Central memory CD8-positive, alpha-beta T cell (primary cell): ENCODE results near the gene EEFSEC.
"Not testable (repeated sequence)": the region's sequence is repeated elsewhere in the genome, so short reads cannot be mapped to it uniquely, and the experiment has no call there.

Source experiments
- ATAC-seq: fragments of 150-1000 bp; cut with Tn5 transposase; replicated peaks from 2 replicates; pipeline ENCODE4 v1.10.0; 2022; ENCODE audit warnings: mild to moderate bottlenecking, moderate FRiP score, moderate number of reproducible peaks; ENCODE audit not compliant: poor library complexity, severe bottlenecking; ENCODE audit errors: extremely low read depth
- DNase-seq, 2 donors: peaks; one replicate each; pipeline ENCODE4 v3.0.0; 2021; ENCODE audit warnings: low spot score in 2 of 2
- H3K27ac Mint-ChIP-seq: one replicate; pipeline ENCODE4 v1.8.0; 2022; ENCODE audit warnings: low read depth, mild to moderate bottlenecking, moderate library complexity, mixed read lengths
- H3K27me3 Mint-ChIP-seq: one replicate; pipeline ENCODE4 v1.8.0; 2022; ENCODE audit warnings: mixed read lengths
- H3K36me3 Mint-ChIP-seq: one replicate; pipeline ENCODE4 v1.8.0; 2022; ENCODE audit warnings: mild to moderate bottlenecking, moderate library complexity, mixed read lengths; ENCODE audit not compliant: insufficient read depth
- H3K4me1 Mint-ChIP-seq: one replicate; pipeline ENCODE4 v1.8.0; 2022; ENCODE audit warnings: mixed read lengths
- H3K4me3 Mint-ChIP-seq: one replicate; pipeline ENCODE4 v1.8.0; 2022; ENCODE audit warnings: mild to moderate bottlenecking, moderate library complexity, mixed read lengths
- H3K9me3 Mint-ChIP-seq: one replicate; pipeline ENCODE4 v1.8.0; 2022; ENCODE audit warnings: mixed read lengths

The EEFSEC gene

DNA sequence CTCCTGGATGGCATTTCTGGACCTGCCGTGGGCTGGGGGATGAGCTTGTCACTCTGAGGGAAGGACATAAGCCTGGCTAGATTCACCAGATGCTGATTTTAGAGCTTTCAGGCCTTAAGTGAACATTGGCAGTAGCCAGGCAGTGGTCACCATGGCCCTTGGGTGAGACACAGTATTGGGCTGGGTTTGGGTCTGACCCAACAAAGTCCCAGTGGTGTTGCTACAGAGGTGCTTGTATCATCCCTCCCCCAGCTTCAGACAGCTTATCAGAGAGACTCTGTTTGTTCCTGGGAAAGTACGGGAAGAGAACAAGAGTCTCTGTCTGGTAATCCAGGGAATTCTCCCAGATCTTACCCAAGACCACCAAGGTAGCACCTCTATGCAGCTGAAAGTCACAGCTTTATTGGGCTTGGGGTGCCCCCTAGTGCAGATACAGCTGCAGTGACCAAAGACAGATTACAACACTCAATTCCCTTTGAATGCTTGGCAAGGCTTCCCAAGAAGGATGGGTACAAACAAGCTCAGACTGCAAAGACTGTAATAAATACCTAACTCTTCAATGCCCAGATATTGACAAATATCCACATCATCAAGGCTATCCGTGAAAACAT lies 19.9 kb upstream of the EEFSEC start:
- peak; percentile 27 to 30 for DNase-seq
- H3K4me1 Mint-ChIP-seq, result no peaks in the 10 kb centered on the region
- peak; percentile 60 for ATAC-seq
- no peaks in the 10 kb centered on the region for H3K9me3 Mint-ChIP-seq
- H3K27me3 Mint-ChIP-seq, result peaks cover 9% of the 10 kb centered on the region
- H3K4me3 Mint-ChIP-seq, result no peak overlapping the region
- peaks cover 5% of the 10 kb centered on the region for H3K36me3 Mint-ChIP-seq
- H3K27ac Mint-ChIP-seq, result peak overlapping the region; percentile 62

DNA sequence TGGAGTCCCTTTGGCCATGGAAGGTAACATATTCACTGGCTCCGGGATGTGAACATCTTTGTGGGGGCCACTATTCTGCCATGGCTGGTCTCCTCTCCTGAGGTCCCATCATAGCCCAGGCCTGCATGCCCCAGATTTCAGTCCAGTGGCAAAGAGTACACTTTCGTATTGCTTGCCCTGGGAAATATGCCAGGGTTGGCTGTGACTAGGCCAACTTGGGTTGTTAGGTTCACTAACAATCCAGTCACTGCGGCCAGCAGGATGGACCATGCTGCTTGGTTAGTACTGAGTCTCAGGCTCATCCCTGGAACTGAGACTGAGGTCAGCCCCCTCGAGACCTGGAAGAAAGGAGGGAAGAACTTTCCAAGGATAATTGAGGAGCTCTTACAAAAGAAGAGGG lies 9.8 kb upstream of the EEFSEC start:
- Mint-ChIP-seq H3K4me3 (no peak overlapping the region), H3K27me3 (no peaks in the 10 kb centered on the region), H3K27ac (no peak overlapping the region), H3K4me1 (no peaks in the 10 kb centered on the region), H3K36me3 (peaks cover 1% of the 10 kb centered on the region), H3K9me3 (no peaks in the 10 kb centered on the region)
- DNase-seq (no peak), ATAC-seq (no peak)

DNA sequence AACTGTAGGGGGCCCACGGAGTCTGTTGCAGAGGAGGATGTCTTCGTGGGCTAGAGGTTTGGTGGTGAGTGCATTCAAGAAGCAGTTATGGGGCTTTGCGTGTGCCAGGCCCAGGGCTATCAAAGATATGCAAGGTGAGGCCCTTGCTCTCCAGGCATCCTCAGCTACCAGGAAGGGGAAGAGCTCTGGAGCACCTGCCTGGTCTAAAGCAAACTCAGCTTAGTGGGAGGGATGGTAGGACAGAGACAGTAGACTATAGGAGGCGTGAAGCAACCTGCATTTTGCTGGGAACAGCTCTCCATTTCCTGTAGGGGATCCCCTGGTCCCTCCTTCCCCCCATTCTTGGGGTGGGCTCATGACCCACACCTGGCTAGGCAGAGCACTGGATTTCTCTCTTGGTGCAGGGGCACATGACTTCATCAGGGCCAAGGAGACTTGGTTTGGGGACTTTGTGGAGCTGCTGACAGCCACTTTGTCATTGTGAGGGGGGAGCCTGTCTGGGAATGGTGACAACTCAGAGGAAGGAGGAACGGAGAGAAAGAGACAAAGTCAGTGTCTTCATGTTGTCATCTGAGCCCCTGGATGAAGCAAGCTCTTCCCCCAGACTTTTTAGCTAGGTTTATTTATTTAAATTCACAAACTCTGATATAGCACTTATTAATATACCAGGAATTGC lies 8.6 kb upstream of the EEFSEC start:
- Mint-ChIP-seq H3K4me3 (no peak overlapping the region), H3K9me3 (no peaks in the 10 kb centered on the region), H3K27me3 (no peaks in the 10 kb centered on the region), H3K4me1 (no peaks in the 10 kb centered on the region), H3K36me3 (peaks cover 1% of the 10 kb centered on the region), H3K27ac (no peak overlapping the region)
- no peak for DNase-seq
- ATAC-seq, result no peak

DNA sequence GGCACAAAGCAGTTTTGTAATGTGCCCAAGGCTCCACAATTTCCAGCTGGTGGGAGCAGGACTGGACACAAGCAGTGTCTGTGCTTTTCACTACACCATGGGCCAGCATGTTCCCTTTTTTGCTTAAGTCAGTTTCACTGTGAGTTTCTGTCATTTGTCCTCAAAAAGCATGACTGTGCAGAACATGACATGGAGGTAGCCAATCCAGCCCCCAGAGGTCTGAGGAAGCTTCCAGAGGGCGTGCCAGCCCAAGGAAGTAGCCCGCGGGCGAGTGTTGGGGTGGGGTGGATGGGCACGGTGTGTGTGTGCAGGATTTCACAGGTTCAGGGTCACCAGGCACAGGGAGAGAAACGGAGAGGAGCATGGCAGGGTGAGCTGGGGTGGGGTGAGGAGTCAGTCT lies 8.0 kb upstream of the EEFSEC start:
- Mint-ChIP-seq H3K9me3 (no peaks in the 10 kb centered on the region), H3K27ac (no peak overlapping the region), H3K4me1 (no peaks in the 10 kb centered on the region), H3K27me3 (no peaks in the 10 kb centered on the region), H3K36me3 (peaks cover 1% of the 10 kb centered on the region), H3K4me3 (no peak overlapping the region)
- ATAC-seq, result no peak
- no peak for DNase-seq

DNA sequence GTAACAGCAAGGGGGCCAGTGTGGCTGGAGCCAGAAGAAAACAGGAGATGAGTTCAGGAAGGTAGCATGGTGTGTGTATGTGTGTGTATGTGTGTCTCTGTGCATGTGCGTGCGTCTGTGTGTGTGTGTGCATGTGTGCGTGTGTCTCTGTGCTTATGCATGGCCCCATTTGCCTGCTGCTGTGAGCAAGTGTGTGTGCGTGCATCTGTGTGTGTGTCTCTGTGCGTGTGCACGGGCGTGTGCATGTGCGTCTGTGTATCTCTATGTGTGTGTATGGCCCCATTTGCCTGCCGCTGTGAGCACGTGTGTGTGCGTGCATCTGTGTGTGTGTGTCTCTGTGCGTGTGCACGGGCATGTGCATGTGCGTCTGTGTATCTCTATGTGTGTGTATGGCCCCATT lies 7.1 kb upstream of the EEFSEC start:
- no peaks in the 10 kb centered on the region for H3K9me3 Mint-ChIP-seq
- H3K4me1 Mint-ChIP-seq, result no peaks in the 10 kb centered on the region
- H3K27me3 Mint-ChIP-seq, result no peaks in the 10 kb centered on the region
- DNase-seq (no peak), ATAC-seq (no peak)
- no peak overlapping the region for H3K4me3 Mint-ChIP-seq
- H3K36me3 Mint-ChIP-seq, result peaks cover 1% of the 10 kb centered on the region
- H3K27ac Mint-ChIP-seq, result no peak overlapping the region

DNA sequence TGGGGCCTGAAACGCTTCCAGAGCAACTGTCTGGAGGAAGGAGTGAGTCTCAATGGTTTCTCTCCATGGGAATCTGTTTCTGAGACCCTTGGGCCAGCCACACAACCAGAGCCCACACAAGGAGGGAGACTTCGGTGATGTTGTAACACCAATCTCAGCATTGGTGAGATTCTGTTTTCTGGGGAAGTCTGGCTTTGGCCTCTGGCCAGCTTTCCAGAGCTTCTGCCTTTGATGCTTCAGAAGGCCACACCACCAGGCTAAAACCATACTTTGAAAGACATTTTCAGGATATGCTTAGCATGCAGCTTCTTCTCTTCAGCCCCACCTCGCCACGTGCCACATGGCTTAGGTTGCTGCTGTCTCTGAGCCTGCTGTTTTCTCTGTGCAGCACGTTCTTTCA lies 3.6 kb upstream of the EEFSEC start:
- DNase-seq (no peak), ATAC-seq (no peak)
- H3K4me3 Mint-ChIP-seq, result no peak overlapping the region
- no peaks in the 10 kb centered on the region for H3K27me3 Mint-ChIP-seq
- H3K9me3 Mint-ChIP-seq, result no peaks in the 10 kb centered on the region
- H3K27ac Mint-ChIP-seq, result no peak overlapping the region
- peaks cover 19% of the 10 kb centered on the region for H3K4me1 Mint-ChIP-seq
- peaks cover 8% of the 10 kb centered on the region for H3K36me3 Mint-ChIP-seq

DNA sequence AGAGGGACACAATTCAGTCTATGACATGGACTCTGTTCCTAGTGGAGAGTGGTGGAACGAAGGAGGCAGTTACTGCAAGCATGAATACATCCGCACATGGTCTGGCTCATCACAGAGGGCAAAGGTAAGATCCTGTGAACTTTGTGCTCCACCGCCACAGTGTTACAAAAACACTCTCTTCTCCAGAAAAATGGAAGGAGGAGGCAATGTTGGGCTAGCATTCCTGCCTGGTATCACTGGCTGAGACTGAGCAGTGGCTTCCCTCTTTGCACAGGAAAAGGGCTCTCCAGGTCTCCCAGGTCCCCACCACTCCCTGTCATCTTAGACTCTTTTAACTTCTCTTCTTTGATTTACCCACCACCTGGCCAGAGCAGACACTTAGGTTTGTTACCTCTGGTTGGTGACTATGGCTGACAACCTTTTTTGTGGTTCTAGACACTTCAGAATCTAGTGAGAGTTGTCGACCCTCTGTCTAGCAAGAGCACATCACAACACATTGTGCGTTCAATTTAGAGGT lies 1.5 kb upstream of the EEFSEC start:
- Mint-ChIP-seq H3K9me3 (no peaks in the 10 kb centered on the region), H3K36me3 (peaks cover 9% of the 10 kb centered on the region), H3K4me1 (peaks cover 25% of the 10 kb centered on the region), H3K27me3 (no peaks in the 10 kb centered on the region), H3K27ac (peak overlapping the region; percentile 84), H3K4me3 (peak overlapping the region; percentile 85)
- DNase-seq (no peak), ATAC-seq (no peak)

DNA sequence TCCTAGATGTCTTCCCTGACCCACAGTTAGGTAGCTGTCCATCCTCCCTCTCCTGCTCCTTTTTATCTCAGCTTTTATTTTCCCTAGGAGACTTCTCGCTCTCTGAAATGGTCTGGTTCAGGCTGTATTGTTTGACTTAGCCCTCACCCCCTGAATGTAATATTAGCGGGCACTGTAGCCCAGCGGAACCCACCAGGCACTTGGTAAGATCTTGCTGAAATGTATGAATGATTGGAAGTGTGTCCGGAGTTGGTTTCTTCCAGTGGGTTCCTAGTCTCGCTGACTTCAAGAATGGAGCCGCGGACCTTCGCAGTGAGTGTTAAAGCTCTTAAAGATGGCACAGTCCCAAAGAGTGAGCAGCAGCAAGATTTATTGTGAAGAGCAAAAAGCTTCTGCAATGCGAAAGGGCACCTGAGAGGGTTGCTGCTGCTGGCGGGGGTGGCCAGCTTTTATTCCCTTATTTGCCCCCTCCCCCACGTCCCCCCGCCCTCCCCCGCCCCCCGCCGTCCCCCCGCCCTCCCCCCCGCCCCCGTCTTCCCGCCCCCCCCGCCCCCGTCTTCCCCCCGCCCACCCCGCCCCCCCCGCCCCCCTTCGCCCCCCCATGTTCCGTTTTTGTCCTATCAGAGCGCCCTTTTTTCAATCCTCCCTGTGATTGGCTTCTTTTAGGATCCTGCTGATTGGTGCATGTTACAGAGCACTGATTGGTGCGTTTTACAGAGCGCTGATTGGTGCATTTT lies 694 bp upstream of the EEFSEC start:
- Mint-ChIP-seq H3K4me3 (peak overlapping the region; percentile 85), H3K27me3 (no peaks in the 10 kb centered on the region), H3K27ac (peak overlapping the region; percentile 84), H3K9me3 (no peaks in the 10 kb centered on the region), H3K4me1 (peaks cover 25% of the 10 kb centered on the region), H3K36me3 (peaks cover 10% of the 10 kb centered on the region)
- peak; percentile 76 for ATAC-seq
- DNase-seq, result no peak

DNA sequence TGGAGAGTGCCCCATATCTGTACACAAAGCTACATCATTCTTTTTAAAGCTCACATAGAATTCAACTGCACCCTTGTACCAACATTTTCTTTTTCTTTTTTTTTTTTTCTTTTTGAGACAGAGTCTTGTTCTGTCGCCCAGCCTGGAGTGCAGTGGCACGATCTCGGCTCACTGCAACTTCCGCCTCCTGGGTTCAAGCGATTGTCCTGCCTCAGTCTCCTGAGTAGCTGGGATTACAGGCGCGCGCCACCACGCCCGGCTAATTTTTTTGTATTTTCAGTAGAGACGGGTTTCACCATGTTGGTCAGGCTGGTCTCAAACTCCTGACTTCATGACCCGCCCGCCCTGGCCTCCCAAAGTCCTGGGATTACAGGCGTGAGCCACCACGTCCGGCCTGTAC lies 1.1 kb downstream of the EEFSEC start:
- not testable (repeated sequence) for DNase-seq

DNA sequence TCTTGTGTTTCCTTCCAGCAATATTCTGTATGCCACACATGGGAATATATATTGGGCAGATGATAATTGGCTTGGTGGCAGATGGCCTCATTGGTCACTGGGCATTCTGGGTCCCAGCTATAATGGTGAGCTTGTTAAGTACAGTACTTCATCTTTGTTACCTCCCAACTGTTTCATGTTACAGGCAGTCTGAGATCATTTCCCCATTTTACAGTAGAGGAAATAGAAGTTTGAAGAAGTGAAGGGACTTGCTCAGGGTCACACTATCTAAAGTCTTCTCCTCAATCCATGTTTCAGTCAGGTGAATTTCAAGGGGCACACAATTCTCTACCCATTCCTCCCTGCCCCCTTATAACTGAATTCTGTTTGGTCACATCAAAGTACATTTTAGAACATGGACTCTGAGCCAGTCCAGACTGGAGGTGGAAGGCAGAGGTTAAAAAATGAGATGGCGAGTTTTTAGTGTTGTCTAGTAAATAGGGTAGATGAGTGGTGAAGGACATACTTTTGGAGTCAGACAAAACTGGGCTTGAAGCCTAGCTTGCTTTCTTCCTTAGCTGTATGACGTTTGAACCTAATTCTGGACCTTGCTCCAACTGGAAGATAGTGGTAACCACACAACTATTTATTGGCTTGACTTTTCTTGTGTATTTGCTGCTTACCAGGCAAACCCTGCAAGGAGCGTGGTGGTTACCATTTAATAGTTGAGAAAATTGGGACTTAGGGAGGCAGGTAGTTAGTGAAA lies 2.5 kb downstream of the EEFSEC start:
- Mint-ChIP-seq H3K4me1 (peaks cover 40% of the 10 kb centered on the region), H3K9me3 (no peaks in the 10 kb centered on the region), H3K36me3 (peaks cover 16% of the 10 kb centered on the region), H3K27ac (no peak overlapping the region), H3K27me3 (no peaks in the 10 kb centered on the region), H3K4me3 (no peak overlapping the region)
- DNase-seq (no peak), ATAC-seq (no peak)

More for the DNA sequence above, 1.1 kb downstream of the EEFSEC start:
- H3K36me3 Mint-ChIP-seq, result peaks cover 10% of the 10 kb centered on the region
- not testable (repeated sequence) for ATAC-seq, H3K27me3 Mint-ChIP-seq, H3K9me3 Mint-ChIP-seq
- peak overlapping the region; percentile 85 for H3K4me3 Mint-ChIP-seq
- H3K4me1 Mint-ChIP-seq, result peaks cover 26% of the 10 kb centered on the region
- H3K27ac Mint-ChIP-seq, result peak overlapping the region; percentile 84

DNA sequence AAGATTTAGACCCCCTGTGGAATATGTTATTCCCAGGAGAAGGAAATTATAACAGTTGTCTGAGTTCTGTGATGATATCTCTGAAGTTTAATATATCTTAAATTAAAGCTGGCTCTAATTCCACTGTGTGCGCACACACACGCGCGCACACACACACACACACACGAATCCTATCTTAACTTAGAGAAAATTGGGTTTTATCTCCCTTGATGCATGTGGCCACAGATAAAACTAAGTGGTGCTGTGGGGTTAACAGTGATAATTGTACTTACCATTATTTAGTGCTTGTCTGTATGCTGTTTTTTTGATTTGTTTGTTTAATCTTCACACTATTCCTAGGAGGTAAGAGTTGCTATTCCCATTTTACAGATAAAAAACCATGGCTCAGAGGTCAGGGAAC lies 7.4 kb downstream of the EEFSEC start:
- peaks cover 62% of the 10 kb centered on the region for H3K4me1 Mint-ChIP-seq
- no peak overlapping the region for H3K27ac Mint-ChIP-seq
- H3K36me3 Mint-ChIP-seq, result peaks cover 13% of the 10 kb centered on the region
- DNase-seq (no peak), ATAC-seq (no peak)
- H3K27me3 Mint-ChIP-seq, result no peaks in the 10 kb centered on the region
- H3K4me3 Mint-ChIP-seq, result no peak overlapping the region
- H3K9me3 Mint-ChIP-seq, result no peaks in the 10 kb centered on the region

DNA sequence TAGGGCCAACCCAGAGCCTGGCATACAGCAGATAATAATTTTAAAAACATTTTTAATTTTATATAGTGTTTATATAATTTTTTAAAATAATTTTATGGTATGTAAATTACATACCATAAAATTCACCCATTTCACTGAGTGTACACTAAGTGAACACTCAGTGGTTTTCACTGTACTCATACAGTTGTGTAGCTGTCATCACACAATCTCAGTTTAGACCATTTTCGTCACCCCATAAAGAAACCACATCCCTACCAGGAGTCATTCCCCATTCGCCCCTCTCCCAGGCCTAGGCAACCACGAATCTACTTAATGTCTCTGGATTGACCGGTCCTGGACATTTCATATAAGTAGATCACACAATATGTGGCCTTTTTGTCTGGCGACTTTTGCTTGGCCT lies 10.2 kb downstream of the EEFSEC start:
- no peak overlapping the region for H3K4me3 Mint-ChIP-seq
- peaks cover 78% of the 10 kb centered on the region for H3K4me1 Mint-ChIP-seq
- ATAC-seq (no peak), DNase-seq (no peak)
- no peaks in the 10 kb centered on the region for H3K27me3 Mint-ChIP-seq
- peaks cover 12% of the 10 kb centered on the region for H3K36me3 Mint-ChIP-seq
- H3K9me3 Mint-ChIP-seq, result no peaks in the 10 kb centered on the region
- no peak overlapping the region for H3K27ac Mint-ChIP-seq
